GM19099 (cell line): ENCODE results near the gene S100A7.

Experiments used
- POLR2A ChIP-seq: IDR thresholded peaks from 3 replicates; pipeline ENCODE4 v1.6.1; 2011; ENCODE audit warnings: low read depth; ENCODE audit not compliant: insufficient read length; ENCODE audit errors: extremely low read depth

S100A7 gene

GRCh38 chr1:153422450-153423068 lies 37.9 kb downstream of the S100A7 start:
- no peak for TF ChIP-seq POLR2A

- TF ChIP-seq POLR2A = no peak
Measured at GRCh38 chr1:153420306-153420705, 40.1 kb downstream of the S100A7 start.

- TF ChIP-seq POLR2A = no peak
Measured at GRCh38 chr1:153417136-153417888, 43.1 kb downstream of the S100A7 start.

- TF ChIP-seq POLR2A = no peak
Measured at GRCh38 chr1:153415850-153416570, 44.4 kb downstream of the S100A7 start, which contains the start of gene S100A7A. Gene S100A7A (plus strand): TSS chr1:153416520. CDS start chr1:153418083, 1,563 bp downstream.
